Activated naive CD4-positive, alpha-beta T cell (primary cell): ENCODE measurements around the gene RCC2.

ENCODE experiments used
- DNase-seq, 4 experiments: peaks; one replicate each; lab custom pipeline; 2025; lab: John Stamatoyannopoulos, UW

RCC2 gene

DNA sequence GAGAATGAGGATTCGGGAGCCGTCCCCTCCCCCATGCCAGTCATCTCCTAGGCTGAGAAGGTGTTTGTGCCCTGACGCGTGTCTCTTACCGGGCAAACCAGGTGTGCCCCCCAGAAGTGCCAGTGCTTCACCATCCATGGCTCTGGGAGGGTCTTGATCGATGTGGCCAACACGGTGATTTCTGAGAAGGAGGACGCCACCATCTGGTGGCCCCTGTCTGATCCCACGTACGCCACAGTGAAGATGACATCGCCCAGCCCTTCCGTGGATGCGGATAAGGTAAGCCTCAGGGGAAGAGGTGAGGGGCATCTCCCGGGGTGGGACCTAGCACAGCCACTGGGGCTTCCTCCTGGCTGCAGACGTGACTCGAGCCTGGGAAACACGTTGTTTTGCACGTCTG lies 66.5 kb downstream of the RCC2 start:
- no peak for DNase-seq

DNA sequence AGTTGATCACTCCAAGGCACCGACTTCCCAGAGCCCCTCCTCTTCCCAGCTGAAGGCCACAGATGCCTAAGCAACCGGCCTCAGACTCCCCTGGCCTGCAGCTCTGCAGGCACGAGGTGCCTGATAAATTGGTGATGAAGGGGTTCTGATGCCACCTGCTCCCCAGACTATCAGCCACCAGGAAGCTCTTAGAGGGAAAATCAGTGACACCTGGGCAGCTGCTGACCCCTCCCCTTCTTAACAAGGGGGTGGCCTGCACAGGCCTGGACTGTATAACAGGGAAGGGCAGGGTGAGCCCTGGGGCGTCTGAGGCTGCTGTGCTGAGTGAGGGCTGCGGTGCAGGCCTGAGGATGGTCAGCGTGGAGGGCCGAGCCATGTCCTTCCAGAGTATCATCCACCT lies 67.6 kb downstream of the RCC2 start, which contains the start of gene PADI6:
Gene PADI6 (plus strand): TSS at position 301 of the 400 bp plus-strand sequence. CDS start 50 bp downstream, at position 351.
- no peak for DNase-seq

DNA sequence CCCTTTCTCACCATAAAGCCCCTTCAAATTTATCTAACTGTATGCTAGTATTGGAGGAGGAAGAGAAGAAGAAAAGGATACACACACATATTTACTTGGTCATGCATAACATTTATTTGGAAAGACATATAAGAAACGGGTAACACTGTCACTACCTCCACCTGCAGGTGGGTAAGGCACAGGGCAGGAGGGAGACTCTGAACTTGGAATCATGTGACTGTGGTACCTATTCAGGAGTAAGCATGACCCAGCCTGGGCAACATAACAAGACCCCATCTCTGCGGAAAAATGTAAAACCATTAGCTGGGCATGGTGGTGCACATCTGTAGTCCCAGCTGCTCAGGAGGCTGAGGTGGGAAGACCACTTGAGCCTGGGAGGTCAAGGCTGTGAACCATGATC lies 68.9 kb downstream of the RCC2 start:
- DNase-seq = no peak

DNA sequence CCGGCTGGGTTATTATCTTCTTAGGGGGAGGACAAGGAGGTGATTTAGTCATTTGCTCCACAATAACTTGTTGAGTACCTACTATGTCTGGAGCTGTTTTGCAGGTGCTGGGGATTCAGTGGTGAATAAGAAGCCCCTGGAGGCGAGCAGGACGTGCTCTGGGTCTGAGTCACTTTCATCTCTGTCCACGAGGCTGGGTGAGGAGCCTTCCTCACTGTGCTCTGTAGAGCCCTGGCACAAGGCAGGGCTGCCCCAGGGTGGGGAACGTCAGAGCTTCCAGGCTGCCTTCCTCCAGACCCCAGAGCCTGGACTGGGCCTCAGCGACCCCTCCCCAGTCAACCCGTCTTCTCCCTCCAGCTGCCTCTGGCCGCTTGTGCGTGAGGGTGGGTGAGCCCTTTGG lies 70.0 kb downstream of the RCC2 start:
- no peak for DNase-seq

DNA sequence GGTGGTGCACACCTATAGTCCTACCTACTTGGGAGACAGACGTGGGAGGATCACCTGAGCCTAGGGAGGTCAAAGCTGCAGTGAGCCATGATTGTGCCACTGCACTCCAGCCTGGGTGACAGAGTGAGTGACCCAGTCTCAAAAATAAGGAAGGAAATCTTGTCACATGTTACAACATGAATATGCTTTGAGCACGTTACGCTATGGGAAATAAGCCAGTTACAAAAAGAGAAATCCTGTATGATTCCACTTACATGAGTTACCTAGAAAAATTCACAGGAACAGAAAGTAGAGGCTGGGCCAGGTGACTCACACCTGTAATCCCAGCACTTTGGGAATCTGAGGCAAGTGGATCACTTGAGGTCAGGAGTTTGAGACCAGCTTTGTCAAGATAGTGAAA lies 74.2 kb downstream of the RCC2 start:
- DNase-seq = no peak

DNA sequence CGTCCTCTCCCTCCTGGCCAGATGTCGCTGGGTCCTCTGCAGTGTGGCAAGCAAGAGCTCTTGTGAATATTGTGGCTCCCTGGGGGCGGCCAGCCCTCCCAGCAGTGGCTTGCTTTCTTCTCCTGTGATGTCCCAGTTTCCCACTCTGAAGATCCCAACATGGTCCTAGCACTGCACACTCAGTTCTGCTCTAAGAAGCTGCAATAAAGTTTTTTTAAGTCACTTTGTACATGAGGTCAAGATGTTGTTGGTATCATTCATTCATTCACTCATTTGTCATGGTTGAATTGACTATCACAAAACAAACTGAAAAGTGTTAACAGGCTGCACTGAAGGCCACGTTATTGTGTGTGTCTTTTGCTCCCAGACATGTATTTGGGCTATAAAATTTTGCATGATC lies 75.7 kb downstream of the RCC2 start:
- no peak for DNase-seq

DNA sequence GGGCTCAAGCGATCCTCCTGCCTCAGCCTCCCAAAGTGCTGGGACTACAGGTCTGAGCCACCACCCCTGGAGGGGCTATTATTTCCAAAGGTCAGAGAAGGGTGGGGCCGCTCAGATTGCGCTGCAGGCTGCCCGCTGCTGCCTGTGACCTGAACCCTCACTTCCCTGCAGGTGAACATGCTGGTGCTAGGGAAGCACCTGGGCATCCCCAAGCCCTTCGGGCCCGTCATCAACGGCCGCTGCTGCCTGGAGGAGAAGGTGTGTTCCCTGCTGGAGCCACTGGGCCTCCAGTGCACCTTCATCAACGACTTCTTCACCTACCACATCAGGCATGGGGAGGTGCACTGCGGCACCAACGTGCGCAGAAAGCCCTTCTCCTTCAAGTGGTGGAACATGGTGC lies 76.1 kb downstream of the RCC2 start:
- no peak for DNase-seq

DNA sequence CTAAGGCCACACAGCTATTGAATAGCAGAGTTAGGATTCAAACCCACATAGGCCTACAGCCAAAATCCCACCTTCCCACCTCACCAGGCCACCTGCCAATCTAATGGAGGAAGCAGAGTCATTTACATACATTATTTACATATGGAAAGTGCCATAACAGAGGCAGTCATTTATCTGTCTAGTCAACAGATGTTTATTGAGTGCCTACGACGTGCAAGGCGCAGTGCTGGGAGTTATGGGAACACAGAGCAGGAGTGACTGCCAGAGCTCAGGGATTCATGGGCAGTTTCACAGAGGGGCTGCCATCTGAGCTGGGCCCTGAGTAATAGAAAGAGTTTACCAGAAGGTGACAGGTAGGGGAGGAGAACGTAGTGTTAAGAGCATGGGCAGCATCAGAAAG lies 77.8 kb downstream of the RCC2 start:
- DNase-seq = no peak

DNA sequence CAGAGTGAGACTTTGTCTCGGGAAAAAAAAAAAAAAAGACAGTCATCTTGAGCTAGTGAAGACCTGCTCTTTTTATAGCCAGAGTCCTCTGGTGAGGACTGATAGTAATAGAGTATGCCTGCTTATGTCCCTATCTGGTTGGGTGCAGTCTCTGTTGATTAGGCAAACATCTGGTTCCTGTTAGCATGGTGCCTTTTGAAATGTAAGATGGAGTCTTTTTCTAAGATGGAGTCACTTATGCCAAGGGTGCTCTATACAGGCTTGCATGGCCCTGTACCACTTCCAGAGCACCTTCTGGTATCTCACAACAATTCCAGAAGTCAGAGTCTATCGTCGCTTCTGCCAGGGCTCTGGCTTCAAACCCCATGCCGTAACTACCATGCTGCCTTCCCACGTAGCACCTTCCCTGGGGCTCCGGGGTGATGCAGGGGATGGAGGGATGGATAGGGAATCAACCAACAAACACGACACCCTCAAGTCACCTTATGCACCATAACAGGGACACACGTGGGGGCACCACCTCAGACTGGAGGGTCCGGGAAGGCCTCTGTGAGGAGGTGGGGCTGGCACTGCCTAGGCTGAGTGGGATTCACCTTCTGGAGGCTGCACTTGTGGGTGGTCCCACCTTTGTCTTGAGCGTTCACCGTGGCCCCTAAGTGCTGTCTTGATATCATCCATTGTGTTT lies 79.1 kb downstream of the RCC2 start:
- no peak for DNase-seq

DNA sequence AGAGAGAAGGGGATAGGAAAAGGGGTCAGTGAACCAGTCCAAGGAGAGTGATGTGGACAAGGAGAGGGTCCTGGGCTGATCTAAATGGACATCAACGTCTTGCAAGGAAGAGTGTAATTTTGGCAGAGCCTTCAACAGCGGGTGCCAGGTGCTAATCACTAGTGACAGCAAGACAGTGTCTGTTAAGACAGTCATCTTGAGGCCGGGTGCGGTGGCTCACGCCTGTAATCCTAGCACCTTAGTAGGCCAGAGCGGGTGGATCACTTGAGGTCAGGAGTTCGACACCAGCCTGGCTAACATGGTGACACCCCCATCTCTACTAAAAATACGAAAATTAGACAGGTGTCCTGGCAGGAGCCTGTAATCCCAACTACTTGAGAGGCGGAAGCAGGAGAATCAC lies 79.7 kb downstream of the RCC2 start:
- DNase-seq = no peak

DNA sequence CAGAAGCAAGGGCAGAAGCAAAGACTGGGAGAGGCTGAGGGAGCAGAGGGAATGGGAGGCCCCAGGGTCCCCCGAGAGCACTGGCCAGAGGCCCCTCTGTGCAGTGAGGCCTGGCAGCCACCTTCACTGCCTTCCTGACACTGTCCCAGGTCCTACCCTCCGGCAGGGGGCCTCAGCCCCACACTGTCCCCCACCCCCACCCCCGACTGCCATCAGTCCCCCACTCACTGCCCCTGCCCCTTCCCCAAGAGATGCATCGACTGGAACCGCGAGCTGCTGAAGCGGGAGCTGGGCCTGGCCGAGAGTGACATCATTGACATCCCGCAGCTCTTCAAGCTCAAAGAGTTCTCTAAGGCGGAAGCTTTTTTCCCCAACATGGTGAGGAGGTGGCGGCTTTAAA lies 80.4 kb downstream of the RCC2 start:
- no peak for DNase-seq

DNA sequence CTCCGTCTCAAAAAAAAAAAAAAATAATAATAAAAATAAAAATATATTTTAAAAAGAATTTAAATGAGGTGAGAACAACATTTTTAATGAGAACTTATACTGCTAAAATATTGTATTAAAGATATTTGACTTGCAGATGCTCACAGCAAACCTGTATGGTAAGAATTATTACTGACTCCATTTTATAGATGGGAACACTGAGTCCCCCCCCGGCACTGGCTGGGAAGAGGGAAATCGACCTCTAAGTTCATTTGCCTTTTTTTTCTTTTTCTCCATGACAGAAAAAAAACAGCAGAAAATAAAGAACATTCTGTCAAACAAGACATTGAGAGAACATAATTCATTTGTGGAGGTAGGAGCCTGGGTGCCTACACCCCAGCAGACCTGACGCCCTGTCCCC lies 80.9 kb downstream of the RCC2 start:
- DNase-seq = no peak
